Sciatic nerve (tissue), 2 donors: Measurements from ENCODE around the gene ASIC2. TPM values are rescaled to one million over a fixed set of nuclear protein-coding genes. Genes with fewer than 3 reads are reported as not detected.

Source experiments
- ATAC-seq: fragments of 200-7000 bp; cut with Tn5 transposase; one replicate; pipeline ENCODE4 v1.9.1; 2020; ENCODE audit warnings: mild to moderate bottlenecking, moderate library complexity
- DNase-seq: peaks from one replicate; pipeline ENCODE4 v3.0.0-alpha.2; 2020; ENCODE audit warnings: low spot score
- intact Hi-C: fragments of 100-400 bp; cut with DNase I; formaldehyde crosslinking; loops from one replicate; pipeline ENCODE4 v1.14.2; 2022
- total RNA-seq: library from RNA; stranded (reverse); fragmentation: NEBNext Ultra II Directional; extraction: Animal tissue kit (Norgen Biotek cat#: 25700); gene quantifications from one replicate; pipeline ENCODE4 v1.2.1, GENCODE V29; 2021
- donor health status: DM: no; HTN: no; CAD: no.
- donor health status: DM: no; HTN: no; CAD: no.

The ASIC2 gene
- total RNA-seq, 1 donor from 2014 or later: 1.1 TPM

DNA sequence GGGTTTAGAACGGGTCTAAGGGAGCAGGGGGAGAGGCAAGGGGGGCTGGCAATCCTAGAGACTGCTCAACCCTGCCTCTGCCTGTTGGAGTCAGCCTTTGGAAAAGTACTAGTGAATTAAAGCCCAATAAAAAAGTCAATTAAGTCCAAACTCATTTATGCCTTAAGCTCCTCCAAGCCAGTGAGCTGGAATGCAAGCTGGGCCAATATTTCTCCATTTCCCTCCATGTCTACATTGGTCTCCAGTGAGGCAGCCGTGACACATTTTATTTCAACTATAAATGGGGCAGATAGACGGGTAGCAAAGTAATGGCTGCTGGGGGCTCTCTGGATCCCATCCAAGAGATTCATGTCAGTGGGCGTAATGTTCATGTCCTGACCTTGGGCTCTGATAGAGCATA, 157.4 kb downstream of the ASIC2 start:
- intact Hi-C loops: no loop called here
- DNase-seq (no peak), ATAC-seq (no peak)

DNA sequence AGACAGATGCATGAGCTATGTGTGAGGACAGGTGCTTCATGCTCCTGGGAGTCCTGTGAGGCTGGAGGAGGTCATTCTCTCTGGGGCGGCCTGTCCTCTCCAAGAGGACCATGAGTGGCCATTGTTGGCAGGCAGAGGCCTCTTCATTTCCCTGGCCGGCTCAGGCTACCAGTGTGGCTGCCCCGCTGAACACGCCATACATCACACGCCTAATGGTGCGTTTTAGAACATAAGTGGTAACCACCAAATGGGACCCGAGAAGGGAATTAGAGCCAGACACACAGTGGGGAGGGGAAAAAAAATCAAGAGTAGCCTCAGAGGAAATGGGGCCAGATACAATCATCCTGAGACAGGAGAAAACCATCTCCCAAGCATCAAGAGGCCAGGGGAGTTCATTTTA, 161.5 kb downstream of the ASIC2 start:
- intact Hi-C loops: no loop called here
- no peak for ATAC-seq

DNA sequence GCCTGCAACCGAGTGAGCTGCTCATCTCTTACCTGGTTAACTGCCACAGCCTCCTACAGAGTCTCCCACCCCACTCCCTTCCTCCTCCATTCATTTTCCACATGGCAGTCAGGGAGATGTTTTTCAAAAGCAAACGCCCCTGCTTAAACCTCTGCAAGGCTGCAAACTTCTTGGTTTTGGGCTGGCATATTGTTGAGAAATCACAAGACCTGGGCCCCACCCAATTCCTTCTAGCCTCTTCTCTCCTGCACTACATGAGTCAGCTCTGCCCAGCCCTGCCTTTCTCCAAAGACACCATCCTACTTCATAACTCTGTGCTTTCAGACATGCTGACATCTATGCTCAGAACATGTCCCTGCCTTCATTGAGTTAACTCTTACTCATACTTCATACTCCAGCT, 165.4 kb downstream of the ASIC2 start:
- no peak for ATAC-seq
- intact Hi-C loops: no loop called here
- DNase-seq: no peak

More for the DNA sequence above, 161.5 kb downstream of the ASIC2 start:
- no peak for DNase-seq

DNA sequence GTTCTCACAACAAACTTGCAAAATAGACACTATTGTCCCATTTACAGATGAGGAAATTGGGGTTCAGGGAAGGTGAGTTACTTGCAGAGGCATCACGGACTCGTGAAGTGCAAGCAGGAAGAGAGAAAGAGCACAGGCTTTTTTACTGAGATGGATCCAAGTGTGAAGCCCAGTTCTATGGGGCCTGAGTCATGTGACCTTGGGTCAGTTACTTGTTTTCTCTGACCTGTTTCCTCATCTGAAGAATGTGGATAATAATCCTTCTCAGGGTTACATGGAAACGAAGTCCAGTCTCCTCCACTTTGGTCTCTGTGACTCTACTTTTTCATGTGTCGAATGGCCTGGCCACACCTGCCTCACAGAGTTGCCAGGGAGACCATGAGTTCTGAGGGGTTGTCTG, 167.0 kb downstream of the ASIC2 start:
- DNase-seq (no peak), ATAC-seq (no peak)
- intact Hi-C loops: no loop called here

DNA sequence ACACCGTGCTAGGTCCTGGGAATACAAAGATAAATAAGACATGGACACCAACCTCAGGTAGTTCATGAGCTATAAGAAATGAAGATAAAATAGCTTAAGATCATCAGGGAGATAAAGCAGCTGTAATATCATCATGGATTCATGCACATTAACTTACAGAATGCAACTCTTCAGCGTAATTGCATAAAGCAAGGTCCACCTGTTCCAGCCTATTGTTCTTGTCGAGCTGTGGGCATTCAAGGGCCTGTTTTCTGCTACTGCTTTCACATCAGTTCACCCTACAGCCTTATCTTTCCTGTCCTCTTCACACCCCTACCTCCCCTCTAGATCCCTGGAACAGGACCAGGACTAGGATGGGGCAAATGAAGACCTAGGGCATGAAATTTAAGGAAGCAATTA, 167.5 kb downstream of the ASIC2 start:
- no peak for ATAC-seq
- intact Hi-C loops: no loop called here
- DNase-seq: no peak

DNA sequence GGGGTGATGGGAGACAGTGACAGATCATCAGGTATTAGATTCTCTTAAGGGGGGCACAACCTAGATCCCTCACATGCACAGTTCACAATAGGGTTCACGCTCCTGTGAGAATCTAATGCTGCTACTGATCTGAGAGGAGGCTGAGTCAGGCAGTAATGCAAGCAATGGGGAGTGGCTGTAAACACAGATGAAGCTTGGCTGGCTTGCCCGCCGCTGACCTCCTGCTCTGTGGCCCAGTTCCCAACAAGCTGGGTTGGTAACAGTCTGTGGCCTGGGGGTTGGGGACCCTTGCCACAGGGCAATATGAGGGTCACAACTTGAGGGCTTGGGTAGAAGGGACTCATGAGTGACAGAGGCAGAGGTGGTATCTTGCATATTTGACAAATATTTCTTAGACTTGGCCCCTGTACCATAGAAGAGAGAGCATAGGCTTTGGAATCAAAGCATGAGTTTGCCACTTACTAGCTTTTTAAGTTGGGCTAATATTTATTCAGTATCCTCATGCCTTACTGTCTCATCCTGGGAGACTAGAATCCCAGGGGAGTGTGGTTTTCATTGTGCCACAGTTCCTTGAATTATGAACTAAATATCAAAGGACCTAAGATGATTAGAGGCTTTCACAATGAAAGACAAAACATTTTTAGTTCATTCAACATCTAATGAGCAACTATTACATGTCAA, 168.1 kb downstream of the ASIC2 start:
- intact Hi-C loops: no loop called here
- DNase-seq (no peak), ATAC-seq (no peak)

DNA sequence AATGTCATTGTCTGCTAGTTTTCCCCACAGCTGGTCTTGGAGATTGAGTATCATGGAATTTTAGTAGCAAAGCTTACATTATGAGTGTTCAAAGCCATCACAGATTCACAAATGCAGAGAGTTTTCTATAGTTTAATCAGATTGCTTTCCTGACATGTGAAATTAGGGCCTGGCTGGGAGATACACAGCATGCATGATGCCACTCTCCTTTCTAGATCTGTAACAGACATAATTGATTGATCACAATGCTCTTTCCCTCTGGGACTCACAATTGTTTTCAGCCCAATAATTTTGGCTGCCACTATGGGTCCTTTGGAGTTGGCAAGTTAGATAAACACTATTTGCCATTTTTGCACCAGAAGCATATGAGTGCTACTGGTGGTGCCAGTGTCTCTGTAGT, 168.9 kb downstream of the ASIC2 start:
- DNase-seq: no peak
- ATAC-seq: no peak
- intact Hi-C loops: no loop called here

DNA sequence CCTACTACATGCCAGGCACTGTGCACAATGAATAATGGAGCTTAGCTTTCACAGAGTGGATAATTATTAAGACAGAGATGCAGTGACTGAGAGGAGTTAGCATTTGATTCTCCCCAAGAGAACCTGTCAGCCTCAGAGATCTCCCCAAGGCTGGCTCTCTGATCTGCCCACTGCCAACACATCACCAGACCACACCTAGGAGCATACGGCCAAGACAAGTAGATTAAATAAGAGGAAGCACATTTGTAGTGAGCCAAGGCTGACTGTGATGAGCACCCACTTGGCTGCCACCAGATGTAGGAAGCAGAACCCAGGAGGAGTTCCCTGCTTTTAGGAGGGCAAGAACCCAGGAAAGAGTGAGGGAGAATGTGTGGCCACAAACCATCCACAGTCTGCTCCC, 171.3 kb downstream of the ASIC2 start:
- DNase-seq: no peak
- intact Hi-C loops: no loop called here
- ATAC-seq: no peak

DNA sequence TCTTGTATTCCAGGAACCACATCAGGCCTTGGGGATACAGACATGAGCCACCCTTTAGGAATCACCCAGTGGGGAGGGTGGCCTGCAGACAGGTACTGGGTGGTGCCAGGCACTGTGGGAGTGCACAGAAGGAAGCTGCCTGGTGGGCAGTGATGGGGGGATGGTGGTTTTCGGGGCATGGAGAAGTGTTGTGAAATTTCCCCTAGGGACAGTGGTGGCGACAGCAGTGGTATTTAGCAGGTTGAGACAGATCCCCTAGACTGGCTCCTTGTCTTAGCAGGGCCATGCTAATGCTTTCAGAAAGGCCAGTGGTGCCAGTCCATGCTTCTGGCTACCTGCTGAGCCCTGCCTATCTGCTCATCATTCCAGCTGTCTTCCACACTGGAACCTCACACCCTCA, 171.8 kb downstream of the ASIC2 start:
- ATAC-seq (no peak), DNase-seq (no peak)
- intact Hi-C loops: no loop called here

DNA sequence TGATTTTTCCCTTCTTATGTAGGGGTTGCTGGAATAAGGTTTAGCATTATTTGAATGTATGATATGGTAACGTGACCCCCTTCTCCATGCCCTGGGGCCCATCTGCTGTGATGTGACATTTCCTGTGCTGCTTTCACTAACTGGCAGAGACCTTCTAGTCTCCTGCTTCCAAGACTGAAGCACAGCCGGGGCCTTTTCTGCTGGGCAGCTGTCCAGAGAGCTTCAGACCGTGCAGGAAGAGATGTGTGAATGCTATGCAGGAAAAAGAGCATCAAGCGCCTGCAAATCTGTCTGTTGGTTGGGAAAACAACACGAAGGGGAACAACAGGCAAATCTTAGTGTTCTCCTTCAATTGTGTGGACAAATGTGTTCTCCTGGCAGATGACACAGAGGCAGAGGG, 173.0 kb downstream of the ASIC2 start:
- intact Hi-C loops: no loop called here
- no peak for ATAC-seq
- DNase-seq: no peak

DNA sequence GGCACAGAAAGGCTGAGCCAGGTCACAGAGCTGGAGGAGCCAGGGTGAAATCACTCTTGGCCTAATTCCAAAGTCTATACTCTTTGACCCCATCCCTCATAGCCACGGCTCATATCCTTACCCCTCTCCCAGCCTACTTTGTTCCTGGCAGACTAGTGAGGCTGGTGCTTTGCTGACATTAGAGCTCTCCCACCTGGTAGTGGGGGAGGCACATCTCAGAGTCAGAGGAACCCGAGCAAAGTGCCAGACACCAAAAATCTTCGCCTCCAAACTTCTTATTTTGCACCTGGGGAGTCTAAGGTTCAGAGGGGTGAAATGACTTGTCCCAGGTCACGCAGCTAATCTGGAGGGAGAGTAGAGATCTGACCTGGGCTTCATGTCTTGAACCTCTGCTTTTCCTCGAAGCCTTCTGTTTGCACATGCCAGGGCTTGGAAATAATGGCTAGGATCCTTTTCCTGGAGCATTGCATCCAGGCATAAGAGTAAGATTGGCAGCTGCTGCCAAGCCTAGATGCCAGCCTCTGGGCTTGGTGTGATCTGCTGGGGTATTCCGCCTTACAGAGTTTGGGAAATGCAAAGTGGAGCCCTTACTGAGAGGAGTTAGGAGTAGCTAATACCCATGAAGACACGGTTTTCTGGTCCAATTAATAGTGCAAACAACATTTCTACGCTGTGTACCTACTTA, 174.6 kb downstream of the ASIC2 start:
- no peak for DNase-seq
- no peak for ATAC-seq
- intact Hi-C loops: no loop called here

DNA sequence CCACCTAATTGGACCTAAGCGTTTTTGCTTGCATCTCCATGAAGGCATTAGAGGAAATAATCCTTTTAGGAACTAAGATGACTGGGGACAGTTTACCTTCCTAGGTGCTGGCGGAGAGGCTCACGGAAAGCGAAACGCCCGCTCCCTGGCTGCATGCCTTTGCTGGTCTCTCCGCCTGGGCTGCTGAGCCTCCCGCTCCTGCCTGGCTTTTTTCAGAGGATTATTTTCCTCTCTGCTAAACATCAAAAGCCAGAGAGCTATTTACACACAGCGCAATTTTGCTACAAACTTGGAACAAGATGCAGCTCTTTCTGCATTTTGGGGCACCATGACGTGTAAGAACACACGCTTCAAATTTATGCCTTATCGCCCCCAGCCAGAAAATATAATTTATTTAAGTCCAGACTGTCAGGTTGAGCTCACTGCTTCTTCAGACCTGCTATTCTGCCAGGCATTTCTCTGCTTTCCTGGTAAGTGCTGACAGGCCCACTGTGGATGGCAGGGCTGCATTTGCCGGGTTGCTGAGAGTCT, 177.0 kb downstream of the ASIC2 start:
- DNase-seq: no peak
- intact Hi-C loops: no loop called here
- ATAC-seq: no peak

DNA sequence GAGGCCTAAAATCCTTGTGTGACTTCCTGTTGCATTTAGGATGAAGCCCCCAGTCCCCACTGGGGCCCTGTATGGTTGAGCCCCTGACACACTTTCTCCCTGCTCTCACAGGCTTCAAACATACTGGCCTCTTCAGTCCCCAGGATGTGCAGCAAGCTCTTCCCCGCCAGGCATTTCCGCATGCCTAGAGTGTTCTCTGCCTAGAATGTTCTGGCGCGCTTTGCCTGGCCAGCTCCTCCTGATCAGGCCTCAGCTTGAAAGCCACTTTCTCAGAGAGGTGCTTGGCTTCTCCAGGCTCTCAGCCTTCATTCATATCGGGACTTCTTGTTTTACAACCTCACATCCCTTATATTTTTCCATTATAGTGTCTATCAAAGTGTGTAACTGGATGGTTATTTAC, 177.7 kb downstream of the ASIC2 start:
- no peak for DNase-seq
- ATAC-seq: no peak

DNA sequence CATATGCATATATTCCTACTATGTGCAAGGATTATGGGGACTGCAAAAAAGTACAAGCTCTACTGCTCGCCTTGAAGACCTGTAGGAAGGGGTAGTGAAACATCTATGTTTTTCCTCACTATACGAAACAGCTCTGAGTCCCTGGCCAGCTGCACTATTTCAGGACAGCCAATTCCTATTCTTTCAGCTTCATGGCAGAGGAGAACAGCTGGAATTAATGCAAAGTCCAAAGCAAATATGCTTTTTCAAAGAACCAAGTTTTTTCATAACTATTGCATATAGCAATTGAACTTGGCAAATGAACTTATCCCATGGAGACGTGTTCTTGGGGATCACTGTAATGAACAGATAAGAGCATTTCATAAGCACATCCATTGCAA, 179.1 kb downstream of the ASIC2 start:
- intact Hi-C loops: no loop called here
- ATAC-seq (no peak), DNase-seq (no peak)

More for the DNA sequence above, 177.7 kb downstream of the ASIC2 start:
- intact Hi-C loops: no loop called here

DNA sequence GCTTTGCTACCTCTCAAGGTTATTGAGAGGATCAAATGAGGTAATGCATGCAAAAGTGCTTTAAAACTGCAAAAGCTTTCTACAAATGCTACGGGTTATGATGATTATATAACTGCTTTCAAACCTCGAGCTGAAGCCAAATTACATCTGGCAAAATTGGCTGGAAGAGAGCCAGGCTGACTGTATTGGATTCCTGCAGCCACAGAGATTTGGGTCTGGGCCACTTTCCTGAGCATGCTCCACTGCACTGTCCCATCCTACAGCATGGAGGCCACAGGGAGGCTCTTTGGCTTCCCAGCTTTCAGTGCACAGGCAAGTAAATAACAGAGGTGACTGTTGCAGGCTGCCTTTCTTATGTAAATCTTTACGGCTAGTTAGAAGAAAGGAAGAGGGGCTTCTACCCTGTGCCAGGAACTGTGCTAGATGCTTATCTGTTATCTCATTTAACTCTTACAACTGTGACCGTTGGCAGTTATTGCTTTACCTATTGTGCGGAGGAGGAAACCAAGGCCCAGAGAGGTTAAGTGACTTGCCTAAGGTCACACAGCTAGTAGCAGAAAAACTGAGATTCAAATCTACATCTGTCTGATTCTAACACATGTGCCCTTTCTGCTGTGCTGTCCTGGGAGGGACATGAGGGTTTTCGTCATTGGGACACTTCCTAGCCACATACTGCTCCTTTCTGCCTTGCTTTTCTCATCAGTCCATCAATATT, 179.7 kb downstream of the ASIC2 start:
- ATAC-seq: no peak
- intact Hi-C loops: no loop called here
- DNase-seq: no peak

DNA sequence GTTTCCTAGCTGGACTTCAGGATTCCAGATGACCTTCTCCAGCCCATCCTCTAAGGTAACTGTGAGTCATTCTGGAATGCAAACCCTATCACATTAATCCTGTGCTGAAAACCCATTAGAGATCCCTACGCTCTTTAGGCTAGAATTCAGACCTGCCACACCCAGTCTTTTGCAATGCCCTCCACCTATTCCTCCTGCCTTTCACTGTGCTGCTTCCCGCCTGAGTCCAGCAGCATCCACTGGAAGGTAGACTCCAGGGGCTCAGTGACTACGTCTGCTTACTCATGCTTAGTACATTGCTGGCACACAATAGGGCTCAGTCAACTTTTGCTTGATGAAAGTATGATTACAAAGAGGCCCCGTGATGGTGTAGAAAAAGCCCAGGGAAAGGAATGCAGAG, 180.3 kb downstream of the ASIC2 start:
- intact Hi-C loops: no loop called here
- no peak for ATAC-seq
- DNase-seq: no peak

DNA sequence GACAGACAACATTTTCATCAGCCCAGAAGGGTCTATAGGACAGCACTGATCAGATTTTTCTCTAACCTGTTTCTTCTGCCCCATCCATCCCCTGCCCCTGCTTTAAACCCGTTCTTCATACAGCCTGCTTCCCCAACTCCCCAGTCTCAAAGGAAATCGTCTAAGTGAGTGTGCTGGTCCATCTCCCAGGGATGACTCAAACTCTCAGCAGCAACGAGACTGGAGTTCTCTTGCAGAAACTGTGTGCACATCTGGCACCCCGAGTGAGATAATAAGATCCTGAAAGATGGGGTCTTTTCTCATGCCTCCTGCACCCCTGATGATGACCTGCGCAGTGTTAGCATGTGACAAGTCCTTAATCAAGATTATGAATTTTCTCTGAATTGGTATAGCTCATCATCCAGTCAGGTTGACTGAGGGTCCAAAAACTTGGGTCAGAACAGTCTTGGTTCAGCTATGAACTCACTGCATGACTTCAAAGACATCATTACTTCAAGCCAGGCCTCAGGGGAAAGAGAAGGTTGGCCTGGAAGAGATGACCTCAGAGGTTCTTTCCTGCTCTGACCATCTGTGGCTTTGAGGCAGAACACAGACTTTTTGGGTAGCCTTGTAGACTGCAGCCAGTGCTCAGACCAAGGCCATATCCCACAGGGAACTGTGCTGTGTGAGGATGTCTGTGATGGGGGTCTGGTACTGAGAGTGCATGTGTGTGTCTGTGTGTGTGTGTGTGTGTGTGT, 183.6 kb downstream of the ASIC2 start:
- intact Hi-C loops: no loop called here
- ATAC-seq: no peak
- DNase-seq: no peak

DNA sequence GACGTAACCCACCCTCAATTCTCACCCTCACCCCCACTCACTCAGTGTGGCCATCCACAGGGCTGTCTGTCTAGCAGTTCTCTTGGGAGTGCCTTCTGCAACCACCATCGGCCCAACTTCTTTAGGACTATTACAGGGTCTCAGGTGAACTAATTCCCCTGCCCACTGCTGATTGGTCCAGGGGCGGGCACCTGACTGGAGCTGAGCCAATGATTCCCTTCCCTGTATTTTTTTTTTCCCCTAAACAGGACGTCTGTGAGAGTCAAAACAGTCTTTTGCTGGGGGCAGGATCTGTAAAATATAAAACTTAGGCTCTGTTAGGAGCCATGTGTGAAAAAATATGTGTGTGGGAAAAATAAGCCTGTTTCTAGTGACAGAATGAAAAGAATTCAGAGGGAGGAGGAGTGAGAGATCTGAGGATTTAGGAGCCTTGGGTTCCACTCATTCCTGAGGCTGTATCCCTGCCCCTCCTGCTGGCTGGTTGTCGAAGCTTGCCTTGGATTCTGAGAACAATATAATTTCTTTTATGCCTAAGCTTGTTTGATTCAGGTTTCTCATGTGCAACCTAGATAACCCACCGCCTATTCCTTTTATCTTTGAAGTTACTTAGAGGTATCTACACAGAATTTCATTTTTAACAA, 186.4 kb downstream of the ASIC2 start:
- no peak for ATAC-seq
- intact Hi-C loops: no loop called here
- no peak for DNase-seq

DNA sequence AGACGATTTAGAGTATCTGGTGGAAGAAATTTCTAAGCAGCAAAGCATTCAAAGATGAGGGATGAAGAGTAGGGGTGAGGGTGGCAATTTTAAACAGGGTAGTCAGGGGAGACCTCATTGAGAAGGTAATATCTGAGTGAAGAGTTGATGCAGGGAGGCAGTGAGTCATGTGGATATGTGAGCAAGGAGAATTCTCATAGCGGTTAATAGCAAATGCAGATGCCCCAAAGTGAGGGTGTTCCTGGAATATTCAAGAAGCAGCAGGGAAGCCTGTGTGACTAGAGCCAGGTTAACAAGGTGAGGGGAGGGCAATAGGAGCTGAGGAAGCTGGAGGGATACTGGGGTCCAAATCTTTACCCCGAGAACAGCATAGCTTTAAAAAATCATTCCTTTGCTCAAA, 187.2 kb downstream of the ASIC2 start:
- intact Hi-C loops: no loop called here
- DNase-seq (no peak), ATAC-seq (no peak)
